ENCODE measurements around the gene UBE2R2.
"Not testable (repeated sequence)": the region's sequence is repeated elsewhere in the genome, so short reads cannot be mapped to it uniquely, and the experiment has no call there.

UBE2R2 gene

DNA sequence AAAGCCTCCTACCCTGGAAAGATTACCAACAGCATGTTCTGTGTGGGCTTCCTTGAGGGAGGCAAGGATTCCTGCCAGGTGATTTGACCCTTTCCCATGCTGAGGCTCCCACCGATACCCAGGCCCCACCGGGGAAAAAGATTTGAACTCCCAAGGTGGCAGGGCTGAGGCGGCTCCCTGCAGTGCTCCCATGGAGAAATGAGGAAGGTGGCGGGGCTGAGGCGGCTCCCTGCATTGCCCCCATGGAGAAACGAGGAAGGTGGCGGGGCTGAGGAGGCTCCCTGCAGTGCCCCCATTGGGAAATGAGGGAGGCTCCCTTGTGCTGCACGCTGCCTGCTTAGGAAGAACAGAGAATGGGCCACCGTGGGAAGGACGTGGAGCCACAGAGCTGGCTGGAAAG, 18.4 kb upstream of the UBE2R2 start:
- in situ Hi-C loops (cut with HindIII; ENCODE audit: low sequenced_read_pairs) = no loop called here

DNA sequence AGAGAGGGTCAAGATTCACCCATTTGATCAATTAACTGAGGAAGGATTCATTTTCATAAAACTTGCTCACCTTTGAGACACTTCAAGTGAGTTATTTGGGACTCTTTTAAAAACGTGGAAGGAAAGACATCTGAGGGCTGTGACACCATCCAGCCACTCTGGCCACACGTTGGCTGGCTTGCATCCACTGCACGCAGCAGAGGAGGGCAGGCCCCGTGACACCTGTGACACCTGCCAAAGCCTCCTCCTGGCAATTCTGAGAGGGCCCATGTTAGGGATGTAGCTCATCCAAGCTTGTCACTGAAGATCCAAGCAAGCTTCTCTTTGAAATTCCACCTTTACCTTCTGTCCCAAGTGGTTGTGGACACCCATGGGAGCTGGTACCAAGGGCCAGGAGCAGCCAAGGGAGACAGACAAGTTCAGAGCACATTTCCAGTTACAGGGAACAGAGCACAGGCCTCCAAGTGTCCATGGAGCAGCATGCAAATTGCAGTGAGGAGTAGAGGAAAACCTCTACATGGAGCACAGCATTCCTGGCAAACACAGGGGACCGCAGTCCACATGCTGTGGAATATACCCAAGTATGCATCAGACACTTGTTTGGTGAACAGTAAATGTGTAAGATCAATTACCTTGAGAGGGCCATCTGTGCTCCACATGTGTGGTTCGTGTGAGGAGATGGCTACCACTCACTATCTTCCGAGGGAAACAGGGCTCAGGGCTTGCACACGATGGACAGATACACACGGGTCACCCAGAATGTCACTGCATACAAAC, 16.8 kb upstream of the UBE2R2 start:
- in situ Hi-C loops (cut with HindIII; ENCODE audit: low sequenced_read_pairs) = no loop called here

DNA sequence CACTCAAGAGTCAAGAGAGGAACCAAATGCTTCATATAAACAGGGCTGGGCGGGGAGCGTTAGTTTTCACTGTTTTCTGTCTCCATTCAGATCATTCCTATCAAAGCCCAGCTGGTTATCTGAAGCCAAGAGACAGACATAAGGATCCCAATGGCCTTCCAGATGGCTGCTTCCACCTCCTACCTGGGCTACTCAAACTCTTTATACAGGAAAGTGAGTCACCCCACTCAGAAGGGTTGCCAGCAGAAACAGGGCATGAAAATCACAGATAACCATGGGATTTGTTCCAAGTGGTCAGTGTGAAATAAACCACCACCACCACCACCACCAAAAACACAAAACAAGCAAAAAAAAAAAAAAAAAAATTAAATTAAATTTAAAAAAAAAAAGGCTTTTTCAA, 16.1 kb upstream of the UBE2R2 start:
- in situ Hi-C loops (cut with HindIII; ENCODE audit: low sequenced_read_pairs) = no loop called here

DNA sequence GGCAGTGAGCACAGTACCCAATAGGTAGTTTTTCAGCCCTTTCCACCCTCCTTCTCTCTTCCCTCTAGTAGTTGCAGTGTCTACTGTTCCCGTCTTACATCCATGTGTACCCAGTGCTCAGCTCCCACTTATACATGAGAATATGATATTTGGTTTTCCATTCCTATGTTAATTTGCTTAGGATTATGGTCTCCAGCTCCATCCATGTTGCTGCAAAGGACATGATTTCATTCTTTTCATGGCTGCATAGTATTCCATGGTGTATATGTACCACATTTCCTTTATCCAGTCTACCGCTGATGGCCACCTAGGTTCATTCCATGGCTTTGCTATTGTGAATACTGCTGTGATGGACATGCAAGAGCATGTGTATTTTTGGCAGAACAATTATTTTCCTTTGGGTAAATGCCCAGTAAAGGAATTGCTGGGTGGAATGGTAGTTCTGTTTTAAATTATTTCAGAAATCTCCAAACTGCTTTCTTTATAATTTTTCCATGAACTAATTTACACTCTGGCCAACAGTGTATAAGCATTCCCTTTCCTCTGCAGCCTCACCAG, 14.9 kb upstream of the UBE2R2 start:
- in situ Hi-C loops (cut with HindIII; ENCODE audit: low sequenced_read_pairs) = not testable (repeated sequence)

DNA sequence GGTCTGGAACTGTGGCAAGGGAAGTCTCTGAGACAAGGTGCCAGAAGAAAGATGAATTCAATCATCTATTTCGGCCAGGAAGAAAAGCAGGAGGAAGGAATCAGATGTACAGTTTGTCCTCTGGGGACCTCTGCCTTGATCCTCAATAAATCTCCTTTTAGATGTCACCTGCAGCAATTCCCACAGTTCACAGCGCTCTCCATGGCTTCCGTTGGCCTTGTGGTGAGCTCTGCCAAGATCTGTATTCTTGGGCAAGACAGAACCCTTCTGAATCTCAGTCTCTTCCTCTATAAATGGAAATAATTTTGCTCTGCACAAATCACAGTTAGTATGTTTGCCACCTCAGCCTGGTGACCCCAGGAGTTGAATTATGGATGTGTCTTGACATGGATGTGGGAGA, 12.8 kb upstream of the UBE2R2 start:
- in situ Hi-C loops (cut with HindIII; ENCODE audit: low sequenced_read_pairs) = not testable (repeated sequence)

DNA sequence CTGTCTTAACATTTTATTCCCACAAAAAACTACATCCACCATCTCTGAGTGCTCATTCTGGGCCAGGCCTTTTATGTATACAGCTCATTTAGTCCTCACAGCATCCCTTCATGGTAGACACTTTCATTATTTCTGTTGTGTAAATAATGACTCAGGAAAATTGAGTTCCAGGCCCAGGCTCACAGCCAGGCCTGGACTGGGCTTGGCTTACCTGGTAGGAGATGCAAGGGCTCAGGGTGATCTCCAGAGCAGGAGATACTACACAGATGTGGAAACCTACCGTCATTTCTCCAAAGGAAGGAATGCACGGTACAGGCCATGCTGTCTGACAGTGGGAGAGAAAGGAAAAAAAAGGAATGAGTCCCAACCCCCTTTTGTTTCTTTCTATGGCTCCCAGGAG, 9.8 kb upstream of the UBE2R2 start:
- in situ Hi-C loops (cut with HindIII; ENCODE audit: low sequenced_read_pairs) = not testable (repeated sequence)

DNA sequence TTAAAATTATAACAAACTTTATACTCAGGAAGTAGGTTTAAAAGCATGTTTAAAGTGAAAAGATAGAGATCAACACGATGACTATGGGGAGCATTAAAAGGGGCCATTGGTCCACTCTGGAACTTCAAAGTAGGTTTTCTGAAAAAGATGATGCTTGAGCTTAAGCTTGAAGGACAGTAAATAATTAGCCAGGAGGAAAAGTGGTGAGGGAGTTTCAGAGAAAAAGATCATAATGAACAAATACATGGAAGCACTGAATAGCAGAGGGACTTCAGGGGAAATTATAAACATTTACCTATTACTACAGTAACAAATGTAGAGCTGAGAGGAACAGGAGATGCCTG, 8.0 kb upstream of the UBE2R2 start:
- in situ Hi-C loops (cut with HindIII; ENCODE audit: low sequenced_read_pairs) = not testable (repeated sequence)

DNA sequence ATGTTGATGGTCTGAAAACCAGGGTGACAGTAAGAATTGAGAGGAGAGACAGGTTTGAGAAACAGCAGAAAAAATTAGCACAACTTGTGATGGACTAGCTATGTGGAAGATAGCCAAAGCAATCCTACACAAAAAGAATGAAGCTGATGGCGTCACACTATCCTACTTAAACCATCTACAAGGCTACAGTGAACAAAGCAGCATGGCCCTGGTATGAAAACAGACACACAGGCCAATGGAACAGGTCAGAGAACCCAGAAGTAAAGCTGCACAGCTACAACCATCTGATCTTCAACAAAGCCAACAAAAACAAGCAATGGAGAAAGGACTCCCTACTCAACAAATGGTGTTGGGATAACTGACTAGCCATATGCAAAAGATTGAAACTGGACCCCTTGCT, 7.5 kb upstream of the UBE2R2 start:
- in situ Hi-C loops (cut with HindIII; ENCODE audit: low sequenced_read_pairs) = no loop called here

DNA sequence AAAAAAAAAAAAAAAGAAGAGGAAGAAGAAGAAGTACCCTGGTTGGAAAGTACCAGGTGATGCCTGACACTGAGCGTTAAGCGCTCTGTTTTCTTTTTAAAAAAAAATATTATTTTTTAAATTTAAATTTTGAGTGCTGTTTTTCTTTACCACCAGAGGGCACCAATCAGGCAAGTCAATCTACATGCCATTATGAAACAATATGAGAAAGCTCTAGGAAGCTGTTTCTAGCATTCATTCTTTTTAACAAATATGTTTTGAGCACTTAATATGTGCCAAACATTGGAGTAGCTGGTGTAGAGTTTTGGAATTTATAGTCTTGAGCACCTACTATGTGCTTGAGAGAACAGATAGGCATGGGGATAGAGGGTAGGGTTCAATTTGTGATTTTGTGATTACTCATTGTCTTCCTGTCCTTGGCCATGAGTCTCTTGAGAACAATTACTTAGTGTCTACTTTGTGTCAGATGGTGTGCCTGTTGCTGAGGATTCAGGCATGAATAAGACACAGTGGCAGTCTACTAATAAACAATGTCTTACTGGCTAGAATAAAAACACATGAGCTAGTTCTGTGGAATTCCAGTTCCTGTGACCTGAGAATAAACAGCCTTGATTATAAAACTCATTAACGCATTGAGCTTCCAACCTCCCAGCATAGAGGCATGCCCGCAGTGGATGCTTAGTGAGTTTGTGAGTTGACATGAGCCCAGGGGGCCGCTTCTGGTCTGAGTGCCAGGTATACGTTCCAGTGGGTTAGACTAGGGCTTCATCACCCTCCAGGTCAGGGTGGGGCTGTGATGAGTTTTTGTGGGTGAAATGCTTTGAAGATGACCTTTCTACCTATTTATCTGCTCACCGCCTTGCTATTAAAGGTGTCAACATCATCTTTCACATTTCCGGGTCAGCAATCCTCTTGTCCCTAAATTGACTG, 3.0 kb upstream of the UBE2R2 start:
- in situ Hi-C loops (cut with HindIII; ENCODE audit: low sequenced_read_pairs) = no loop called here

DNA sequence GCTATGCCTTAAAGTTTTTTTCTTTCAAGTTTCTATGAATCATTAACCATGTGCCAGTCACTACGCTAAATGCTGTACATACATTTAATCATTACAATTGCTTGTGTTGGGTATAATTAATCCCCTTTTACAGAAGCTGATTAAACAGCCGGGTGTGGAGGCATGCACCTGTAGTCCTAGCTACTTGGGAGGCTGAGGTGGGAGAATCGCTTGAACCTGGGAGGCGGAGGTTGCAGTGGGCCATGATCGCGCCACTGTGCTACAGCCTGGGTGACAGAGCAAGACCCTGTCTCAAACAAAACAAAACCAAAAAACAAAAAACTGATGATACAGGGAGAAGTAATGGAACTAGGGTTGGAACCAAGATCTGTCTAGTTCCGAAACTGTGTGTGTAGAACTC, 1.2 kb upstream of the UBE2R2 start:
- in situ Hi-C loops (cut with HindIII; ENCODE audit: low sequenced_read_pairs) = no loop called here

DNA sequence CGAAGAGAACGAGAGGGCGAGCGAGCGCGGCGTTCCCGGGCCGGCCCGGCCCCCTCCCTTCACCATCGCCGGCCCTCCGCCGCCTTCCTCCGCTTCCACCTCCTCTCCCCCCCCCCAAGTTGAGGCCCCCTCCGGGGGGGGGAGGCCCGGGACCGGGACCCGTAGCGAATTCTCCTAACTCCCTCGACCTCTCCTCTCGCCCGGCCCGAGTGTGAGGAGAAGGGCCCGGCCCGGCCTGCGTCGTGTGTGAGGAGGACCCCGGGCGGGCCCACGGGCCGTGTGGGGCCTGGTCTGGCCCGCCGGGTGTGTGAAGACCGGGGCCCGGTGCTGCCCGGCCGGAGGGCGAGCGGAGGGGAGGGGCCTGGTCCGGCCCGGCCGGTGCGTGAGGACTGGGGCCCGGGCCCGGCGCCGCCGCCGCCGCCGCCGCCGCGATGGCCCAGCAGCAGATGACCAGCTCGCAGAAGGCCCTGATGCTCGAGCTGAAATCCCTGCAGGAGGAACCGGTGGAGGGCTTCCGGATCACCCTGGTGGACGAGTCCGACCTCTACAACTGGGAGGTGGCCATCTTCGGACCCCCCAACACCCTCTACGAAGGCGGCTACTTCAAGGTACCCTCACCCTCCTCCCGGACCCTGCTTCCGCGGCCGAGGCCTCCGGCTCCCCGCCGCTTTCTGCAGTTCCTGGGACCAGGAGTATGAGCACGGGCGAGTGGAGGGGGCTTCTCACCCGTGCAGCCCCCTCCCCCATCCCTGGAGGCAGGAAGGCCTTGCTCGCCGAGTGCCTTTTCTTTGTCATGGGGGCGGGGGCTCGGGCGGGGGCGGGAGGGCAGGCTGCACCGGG, 587 bp downstream of the UBE2R2 start:
- in situ Hi-C loops (cut with HindIII; ENCODE audit: low sequenced_read_pairs) = no loop called here

DNA sequence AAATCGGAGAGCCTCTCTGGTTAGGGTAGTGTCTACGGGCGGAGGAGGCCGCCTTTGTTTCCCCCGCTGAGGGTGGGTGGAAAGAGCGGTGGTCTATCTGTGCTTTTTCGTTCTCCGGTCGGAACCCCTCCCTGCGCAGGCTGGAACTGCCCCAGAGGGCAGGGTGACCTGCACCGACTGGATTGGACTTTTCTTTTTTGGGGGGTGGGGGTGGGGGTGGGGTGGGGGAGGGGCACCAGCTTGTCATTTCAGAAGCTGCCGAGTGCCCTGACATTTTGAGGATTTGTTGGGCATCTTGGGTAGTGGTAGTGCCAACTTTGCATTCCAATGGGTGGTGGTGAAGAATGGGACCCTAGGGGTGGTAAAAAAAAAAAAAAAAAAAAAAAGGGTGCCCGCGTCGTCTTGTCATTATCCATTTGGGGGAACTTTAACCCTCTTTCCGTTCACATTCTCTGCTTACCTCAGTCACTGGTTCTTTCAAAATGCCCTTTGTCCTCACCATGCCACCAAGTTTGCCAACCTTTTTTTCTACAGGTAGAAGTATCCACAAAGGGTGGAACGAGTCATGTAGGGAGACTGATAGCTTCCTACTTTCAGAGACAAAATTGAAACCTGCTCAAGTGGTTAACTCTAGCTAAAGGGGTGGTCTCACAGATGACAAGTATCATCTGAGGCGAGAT, 1.3 kb downstream of the UBE2R2 start:
- in situ Hi-C loops (cut with HindIII; ENCODE audit: low sequenced_read_pairs) = no loop called here

DNA sequence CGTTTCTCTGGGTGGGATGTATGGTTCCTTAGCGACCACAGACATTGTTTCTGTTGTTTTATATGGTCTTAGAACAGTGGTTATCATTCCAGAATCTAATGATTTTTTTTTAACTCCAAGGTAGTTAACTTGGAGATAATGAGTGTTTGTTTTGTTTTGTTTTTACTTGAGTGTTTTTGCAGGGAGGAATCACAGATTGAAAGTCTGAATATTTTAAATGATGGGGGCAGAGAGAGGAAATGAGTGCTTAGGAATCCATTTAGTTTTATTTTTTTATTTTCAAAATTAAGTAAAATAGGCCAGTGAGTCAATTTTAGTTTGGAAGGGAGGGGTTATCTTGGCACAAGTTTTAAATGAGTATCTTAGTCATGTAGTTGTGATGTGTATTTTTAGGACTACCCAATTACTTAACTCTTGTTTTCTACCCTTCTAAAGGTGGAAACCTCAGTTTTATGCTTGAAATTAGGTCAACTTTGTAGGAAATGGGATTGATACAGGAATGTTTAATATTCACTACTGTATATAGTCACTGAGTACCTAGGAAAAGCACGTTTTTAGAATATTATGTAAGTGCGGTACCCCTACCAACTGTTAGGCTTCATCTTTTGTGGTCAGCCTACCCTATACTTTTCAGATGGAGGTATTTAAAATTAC, 2.0 kb downstream of the UBE2R2 start:
- in situ Hi-C loops (cut with HindIII; ENCODE audit: low sequenced_read_pairs) = no loop called here

DNA sequence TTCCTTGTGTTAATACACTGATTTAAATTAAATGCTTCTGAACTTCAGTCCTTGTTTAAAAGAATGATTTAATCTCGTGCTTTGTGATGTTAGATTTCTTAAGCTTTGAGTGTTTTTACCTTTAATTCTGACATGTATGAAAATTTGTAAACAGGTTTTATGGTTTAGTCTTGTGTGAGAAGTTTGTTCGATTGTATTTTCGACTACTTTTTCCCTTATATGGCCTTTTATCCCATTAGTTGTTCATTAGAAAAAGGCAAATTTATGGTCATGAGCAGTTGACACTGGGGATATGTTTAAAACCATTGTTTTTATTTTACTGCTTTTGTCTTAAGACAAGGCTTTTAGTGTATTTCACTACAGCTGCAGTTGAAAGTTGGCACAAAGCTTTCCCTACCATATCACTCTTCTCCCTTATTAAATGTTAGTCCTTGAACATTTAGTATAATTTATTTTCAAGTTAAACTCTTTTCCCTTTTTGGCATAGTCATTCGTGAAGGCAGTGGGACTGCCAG, 3.3 kb downstream of the UBE2R2 start:
- in situ Hi-C loops (cut with HindIII; ENCODE audit: low sequenced_read_pairs) = no loop called here

DNA sequence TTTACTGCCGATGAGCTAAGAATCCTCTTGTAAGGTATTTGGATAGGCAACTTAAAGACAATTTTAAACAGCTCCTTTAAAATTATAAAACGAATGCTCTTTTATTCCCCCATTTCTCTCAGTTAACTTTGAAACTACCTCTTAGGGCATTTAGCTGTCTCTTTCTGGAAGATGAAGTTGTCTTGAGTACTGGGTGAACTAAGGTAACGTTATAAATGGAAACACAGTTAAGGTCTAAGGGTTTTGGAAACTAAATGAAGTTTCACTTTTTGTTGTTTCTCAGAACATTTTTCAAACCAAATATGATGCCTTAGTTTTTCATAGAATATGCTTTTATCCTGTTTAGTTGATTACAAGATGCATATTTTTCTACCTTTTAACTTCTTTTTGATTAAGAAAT, 6.8 kb downstream of the UBE2R2 start:
- in situ Hi-C loops (cut with HindIII; ENCODE audit: low sequenced_read_pairs) = no loop called here

DNA sequence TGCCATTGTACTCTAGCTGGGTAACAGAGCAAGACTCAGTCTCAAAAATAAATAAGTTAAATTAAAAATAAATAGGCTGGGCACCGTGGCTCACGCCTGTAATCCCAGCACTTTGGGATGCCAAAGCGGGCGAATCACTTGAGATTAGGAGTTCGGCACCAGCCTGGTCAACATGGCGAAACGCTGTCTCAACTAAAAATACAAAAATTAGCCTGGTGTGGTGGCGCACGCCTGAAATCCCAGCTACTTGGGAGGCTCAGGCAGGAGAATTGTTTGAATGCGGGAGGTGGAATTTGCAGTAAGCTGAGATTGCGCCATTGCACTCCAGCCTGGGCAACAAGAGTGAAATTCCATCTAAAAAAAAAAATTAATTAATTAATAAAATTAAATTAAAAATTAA, 10.3 kb downstream of the UBE2R2 start:
- in situ Hi-C loops (cut with HindIII; ENCODE audit: low sequenced_read_pairs) = not testable (repeated sequence)

DNA sequence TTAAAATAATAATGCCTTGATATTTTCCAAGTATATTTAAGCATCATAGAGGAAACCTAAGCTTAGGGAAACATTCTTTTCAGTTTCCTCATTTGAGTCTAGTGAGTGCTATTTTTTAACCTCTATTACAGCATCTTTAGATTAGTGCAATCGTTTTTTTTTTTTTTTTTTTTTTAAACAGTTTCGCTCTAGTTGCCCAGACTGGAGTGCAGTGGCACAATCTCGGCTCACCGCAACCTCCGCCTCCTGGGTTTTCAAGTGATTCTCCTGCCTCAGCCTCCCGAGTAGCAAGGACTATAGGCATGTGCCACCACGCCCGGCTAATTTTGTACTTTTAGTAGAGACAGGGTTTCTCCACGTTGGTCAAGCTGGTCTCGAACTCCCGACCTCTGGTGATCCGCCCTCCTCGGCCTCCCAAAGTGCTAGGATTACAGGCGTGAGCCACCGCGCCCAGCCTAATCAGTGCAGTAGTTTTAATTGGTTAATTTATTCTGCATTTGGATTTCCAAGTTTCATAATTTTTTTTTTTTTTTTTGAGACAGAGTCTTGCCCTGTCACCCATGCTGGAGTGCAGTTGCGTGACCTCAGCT, 12.8 kb downstream of the UBE2R2 start:
- in situ Hi-C loops (cut with HindIII; ENCODE audit: low sequenced_read_pairs) = not testable (repeated sequence)

DNA sequence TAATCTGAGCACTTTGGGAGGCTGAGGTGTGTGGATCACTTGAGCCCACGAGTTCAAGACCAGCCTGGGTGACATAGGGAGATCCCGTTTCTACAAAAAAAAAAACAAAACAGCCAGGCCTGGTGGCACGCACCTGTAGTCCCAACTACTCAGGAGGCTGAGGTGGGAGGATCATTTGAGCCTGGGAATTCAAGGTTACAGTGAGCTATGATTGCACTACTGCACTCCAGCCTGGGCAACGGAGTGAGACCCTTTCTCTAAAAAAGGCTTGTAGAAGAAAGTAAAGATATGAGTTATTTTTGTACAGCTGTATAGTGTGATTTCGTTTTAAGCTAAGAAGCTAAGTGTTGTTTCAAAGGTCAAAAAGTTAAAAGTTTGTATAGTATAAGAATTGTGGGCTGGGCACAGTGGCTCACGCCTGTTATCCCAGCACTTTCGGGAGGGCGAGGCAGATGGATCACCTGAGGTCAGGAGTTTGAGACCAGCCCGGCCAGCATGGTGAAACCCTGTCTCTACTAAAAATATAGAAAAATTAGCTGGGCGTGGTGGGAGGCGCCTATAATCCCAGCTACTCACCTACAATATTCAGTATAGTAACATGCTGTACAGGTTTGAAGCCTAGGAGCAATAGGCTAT, 18.8 kb downstream of the UBE2R2 start:
- in situ Hi-C loops (cut with HindIII; ENCODE audit: low sequenced_read_pairs) = no loop called here

DNA sequence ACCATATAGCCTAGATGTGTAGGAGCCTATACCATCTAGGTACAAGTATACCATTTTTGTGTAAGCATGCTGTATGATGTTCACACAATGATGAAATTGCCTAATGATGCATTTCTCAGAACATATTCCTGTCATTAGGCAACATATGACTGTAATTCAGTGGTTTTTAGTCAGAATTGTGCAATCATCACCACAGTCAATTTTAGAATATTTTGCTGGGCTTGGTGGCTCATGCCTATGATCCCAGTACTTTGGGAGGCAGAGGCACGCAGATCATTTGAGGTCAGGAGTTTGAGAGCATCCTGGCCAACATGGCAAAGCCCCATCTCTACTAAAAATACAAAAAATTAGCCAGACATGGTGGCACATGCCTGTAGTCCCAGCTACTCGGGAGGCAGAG, 19.3 kb downstream of the UBE2R2 start:
- in situ Hi-C loops (cut with HindIII; ENCODE audit: low sequenced_read_pairs) = not testable (repeated sequence)

Data from DLD1 (cell line).